GM12891 (cell line): ENCODE results near the gene TRIM31.

ENCODE experiments used
- DNase-seq: peaks from one replicate; pipeline ENCODE4 v3.0.0; 2011; ENCODE audit warnings: low spot score; ENCODE audit not compliant: insufficient read length
- FAIRE-seq: peaks from 2 replicates; lab custom pipeline; 2011; peaks lifted over from hg19 to GRCh38; lab: Jason Lieb, UNC
- PAX5 ChIP-seq: IDR thresholded peaks from 2 replicates; pipeline ENCODE4 v1.6.1; 2011; ENCODE audit warnings: low read length, moderate library complexity, mild to moderate bottlenecking; ENCODE audit not compliant: insufficient read depth, severe bottlenecking
- POLR2A ChIP-seq: IDR thresholded peaks from 2 replicates; pipeline ENCODE4 v1.6.1; 2011; ENCODE audit warnings: low read depth, low read length, control low read depth
- POLR2AphosphoS5 ChIP-seq: IDR thresholded peaks from 2 replicates; pipeline ENCODE4 v1.6.1; 2011; ENCODE audit warnings: low read depth, low read length, control low read depth
- POU2F2 ChIP-seq: IDR thresholded peaks from 2 replicates; pipeline ENCODE4 v1.6.1; 2011; ENCODE audit warnings: low read depth, mild to moderate bottlenecking, control low read depth, low read length, moderate library complexity
- SPI1 ChIP-seq: IDR thresholded peaks from 2 replicates; pipeline ENCODE4 v1.6.1; 2011; ENCODE audit warnings: low read depth, low read length, control low read depth
- TAF1 ChIP-seq: IDR thresholded peaks from 2 replicates; pipeline ENCODE4 v1.6.1; 2011; ENCODE audit warnings: low read depth, low read length, control low read depth

The TRIM31 gene

DNA sequence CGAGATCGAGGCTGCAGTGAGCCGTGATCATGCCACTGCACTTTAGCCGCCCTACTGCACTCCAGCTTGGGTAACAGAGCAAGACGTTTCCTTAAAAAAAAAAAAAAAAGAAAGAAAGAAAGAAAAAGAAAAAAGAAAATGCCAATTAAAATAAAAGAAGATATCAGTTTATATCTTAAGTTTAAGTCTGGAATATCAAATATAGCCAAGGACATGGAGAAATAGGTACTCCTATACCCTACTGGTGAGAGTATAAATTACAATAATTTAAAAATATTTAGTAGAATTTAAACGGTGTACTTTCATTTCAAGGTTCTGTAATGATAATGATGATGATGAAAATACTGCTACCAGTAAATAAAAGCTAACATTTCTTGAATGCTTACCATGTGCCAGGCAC, 3.8 kb upstream of the TRIM31 start:
- DNase-seq (no peak), FAIRE-seq (no peak)
- TF ChIP-seq POU2F2 (no peak), POLR2AphosphoS5 (no peak), TAF1 (no peak), POLR2A (no peak), PAX5 (no peak)

DNA sequence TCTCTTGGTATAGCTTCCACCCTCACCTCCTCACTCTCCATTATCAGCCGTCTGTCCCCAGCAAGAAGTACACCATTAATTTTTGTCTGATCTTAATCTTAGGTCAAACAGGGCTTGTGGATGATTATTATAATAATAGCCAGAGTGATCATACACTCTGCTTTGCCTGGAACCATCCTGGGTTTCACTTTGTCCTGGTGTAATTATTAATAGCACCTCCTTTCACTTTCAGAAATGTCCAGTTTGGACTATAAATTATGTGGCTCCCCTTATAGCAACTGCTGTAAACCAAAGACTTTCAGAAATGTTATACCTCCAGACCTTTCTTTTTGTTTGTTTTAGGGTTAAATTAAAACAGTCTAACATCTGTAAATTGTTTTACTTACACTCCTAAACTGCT, 951 bp upstream of the TRIM31 start:
- FAIRE-seq (no peak), DNase-seq (no peak)
- TF ChIP-seq POU2F2 (no peak), POLR2A (no peak), POLR2AphosphoS5 (no peak), TAF1 (no peak), SPI1 (no peak), PAX5 (no peak)

DNA sequence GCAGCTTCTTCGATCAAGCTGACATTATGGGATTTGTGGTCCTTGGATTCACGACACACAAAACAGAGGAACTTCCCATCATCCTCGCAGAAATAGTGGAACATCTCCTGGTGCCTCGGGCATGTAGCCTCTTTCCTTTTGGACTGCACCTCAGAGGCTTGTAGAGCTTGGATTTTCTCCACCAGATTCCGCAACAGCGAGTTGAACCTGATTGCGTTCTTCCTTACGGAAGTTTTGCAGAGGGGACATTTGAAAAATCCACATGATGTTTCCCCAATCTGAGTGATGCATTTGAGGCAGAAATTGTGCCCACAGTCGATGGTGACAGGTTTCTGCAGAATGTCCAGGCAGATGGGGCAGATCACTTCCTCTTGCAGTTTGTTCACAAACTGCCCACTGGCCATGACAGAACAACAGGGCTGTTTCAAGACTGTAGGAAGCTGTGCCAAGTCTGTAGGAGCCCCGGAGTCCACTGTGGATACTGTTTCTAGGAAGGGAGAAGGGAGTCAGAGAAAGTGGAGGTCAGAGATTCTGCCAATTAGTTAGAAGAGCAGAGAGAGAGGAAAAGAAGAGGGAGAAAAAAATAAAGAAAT, 392 bp downstream of the TRIM31 start:
- FAIRE-seq, result peak; percentile 16
- DNase-seq, result no peak
- TF ChIP-seq SPI1 (peak; percentile 61), POU2F2 (no peak)

DNA sequence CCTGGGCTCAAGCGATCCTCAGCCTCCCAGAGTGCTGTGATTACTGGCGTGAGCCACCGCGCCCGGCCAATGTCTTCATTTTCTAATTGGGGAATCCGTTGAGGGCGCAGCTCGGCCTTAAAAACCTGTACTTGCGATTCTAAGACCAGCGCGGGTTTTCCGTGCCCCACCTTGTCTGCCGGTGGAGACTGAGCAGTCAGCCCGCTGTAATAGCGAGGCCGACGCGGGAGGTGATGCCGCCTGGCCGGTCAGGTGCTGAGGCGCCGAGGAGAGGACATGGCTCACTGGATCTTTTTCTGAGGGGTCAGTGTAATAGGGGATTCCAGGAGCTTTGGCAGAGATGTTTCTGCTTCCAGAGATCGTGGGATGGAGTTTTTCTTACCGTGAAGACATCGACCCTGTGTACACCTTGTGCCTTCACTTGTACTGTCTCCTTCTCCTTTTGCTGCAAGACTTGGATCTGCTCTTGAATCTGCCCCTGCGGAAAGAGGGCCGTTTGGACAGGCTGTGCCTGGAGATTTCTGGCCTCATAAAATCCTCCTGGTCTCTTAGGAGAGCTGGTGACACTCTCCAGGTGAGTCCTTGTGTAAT, 1.5 kb downstream of the TRIM31 start:
- no peak for TF ChIP-seq POU2F2
- no peak for TF ChIP-seq PAX5
- no peak for TF ChIP-seq POLR2AphosphoS5
- no peak for TF ChIP-seq TAF1
- no peak for TF ChIP-seq SPI1
- TF ChIP-seq POLR2A, result no peak
- DNase-seq (no peak), FAIRE-seq (no peak)

DNA sequence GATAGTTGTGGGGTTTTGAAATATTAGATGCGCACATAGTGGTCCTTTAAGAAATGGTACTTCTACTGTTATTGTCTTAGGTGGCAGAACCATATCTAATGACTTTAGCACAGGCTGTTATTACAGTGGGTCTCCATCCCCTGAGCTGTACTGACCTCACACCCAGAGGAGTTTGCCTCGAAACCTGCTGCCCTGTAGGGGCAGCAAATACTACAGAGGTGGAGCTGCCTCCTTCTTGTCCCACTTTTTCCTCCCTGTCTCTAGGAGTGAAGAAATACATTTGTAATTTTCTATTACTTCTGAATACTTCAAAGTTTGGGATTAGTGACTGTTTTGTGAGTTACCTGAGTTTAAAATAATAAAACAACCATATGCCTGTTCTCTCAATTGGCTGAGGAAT, 8.2 kb downstream of the TRIM31 start:
- DNase-seq (no peak), FAIRE-seq (no peak)
- TF ChIP-seq TAF1 (no peak), SPI1 (no peak), POU2F2 (no peak), POLR2AphosphoS5 (no peak), PAX5 (no peak), POLR2A (no peak)

DNA sequence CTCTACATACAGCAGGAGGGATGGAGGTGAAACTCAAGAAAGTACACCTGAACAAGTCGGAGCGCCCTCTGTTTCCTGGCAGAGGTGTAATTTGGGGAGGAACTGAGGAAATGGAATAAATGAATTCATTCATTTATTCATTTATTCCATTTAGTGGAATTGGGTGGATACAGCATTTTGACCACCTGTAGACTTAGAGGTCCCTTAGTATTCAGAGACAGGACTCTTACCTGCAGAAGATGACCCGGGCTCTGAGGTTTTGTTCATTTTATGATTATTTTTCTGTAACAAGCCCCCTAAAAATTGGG, 9.1 kb downstream of the TRIM31 start:
- TF ChIP-seq POU2F2 (no peak), TAF1 (no peak), PAX5 (no peak), POLR2A (no peak), POLR2AphosphoS5 (no peak), SPI1 (no peak)
- FAIRE-seq (no peak), DNase-seq (no peak)

DNA sequence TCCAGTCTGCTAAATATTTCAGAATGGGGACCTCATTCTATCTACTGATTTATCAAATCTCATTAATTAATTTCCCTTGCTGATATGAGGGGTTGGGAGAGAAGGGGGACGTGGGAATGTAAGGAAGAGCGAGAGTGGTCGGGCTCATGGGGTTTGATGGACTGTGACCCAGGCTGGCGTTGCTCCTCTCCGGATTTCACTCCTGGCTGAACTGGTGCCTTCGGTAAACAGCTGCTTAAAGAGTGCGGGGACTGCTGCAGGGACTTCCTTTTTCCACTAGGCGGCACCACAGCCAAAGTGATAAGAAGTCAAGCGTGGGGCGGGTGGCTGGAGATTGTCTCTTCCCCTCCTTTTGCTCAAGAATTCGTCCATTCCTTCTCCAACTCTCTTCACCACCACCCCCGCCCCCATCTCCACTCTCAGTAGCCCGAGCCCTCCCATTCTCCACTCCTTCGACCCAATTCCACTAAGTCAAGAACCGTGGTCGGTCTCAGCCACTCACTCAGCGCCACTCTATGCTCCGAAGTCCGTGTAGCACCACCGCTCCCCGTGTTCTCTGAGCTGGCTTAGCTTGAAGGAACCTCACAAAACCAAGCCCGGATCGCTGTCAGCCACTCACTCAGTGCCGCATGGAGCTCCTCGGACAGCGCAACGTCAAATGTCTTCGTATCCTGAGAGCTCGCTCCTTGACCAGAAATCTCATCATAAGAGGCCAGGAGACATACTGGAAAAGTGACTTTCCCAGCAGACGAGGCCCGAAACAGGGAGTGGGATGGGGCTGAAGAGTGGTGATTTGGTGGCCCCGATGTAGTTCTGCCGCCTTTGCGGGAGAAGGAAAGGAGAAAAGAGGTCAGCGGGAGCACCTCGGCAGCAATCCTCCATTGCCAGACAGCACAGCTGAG, 9.7 kb downstream of the TRIM31 start:
- TF ChIP-seq TAF1 (no peak), SPI1 (peak; percentile 41; the same call in 1 of the 2 replicates), PAX5 (no peak)
- DNase-seq (peak; percentile 74), FAIRE-seq (no peak)

DNA sequence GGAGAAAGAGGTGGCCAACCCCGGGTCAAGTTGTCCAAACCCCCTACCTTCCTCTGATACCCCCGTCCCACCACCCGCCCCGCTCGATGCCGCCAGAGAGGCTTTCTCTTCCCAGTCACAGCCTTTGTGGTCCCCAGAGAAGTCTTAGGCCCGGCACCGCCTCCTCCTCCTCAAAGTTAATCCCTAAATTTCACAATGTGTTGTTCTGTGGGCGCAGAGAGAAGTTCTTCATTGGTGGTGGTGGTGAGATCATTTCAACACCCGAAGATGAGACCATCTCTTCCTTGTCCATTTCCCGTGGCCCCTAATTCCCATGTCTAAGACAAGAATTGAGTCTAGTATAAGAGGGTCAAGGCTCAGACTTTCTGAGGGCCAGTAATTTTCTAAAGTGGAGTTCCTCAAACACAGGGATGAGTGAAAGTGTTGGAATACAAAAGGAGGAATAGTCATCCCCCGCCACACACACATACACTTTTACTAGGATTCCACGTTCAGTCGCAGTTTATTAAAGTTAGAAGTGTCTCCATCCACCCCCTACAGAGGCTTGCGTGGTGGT, 10.4 kb downstream of the TRIM31 start:
- no peak for FAIRE-seq
- no peak for TF ChIP-seq POLR2A
- no peak for TF ChIP-seq PAX5
- TF ChIP-seq POLR2AphosphoS5, result no peak
- no peak for TF ChIP-seq POU2F2
- no peak for TF ChIP-seq SPI1
- TF ChIP-seq TAF1, result no peak
- no peak for DNase-seq

DNA sequence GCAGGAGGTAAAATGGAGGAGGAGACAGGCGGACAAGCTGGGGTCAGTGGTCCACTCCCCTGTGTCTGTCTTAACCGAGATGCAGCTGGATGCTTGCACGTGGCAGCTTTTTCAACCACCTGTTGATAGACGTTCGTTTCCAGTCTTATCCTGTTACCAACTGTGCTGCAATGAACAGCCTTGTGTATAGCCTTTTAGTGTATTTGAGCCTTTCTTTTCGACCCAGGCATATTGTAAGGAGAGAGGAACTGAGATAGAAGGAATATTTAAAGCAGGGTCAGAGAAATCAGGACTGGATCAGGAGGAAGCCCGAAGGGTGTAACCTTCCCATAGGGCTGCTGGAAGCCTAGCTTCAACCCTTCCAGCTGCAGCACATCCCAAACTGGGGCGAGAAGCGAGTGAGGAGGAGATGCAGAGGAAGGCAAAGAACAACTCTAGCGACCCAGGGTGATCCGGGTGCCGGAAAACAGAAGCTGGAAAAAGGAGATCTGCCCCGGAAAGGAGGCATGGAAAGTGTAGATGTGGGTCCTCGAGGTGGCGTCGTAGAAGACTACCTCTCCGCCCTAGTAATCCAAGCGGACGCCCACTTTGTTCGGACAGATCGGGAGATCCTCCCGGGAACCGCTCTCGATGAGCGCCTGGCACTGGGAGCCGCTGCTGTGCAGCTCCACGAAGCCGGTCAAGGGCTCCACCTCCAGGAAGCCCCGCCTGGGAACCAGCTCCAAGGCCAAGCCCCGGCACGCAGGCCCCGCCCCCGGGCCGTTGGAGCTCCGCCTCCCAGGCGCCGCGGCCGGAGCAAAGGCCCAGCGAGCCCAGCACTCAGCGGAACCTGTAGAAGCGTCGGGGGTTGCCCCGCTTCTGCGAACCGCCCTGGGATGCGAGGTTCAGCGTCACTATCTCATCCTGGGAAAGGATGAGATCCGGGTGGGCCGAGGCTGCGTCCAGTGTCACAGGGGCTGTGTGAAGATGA, 11.2 kb downstream of the TRIM31 start:
- no peak for FAIRE-seq
- TF ChIP-seq POU2F2 (no peak), POLR2A (no peak)
- peak; percentile 51 for DNase-seq
